ENCODE data around the gene ASNSD1. TPM values are rescaled to one million over a fixed set of nuclear protein-coding genes. Genes with fewer than 3 reads are reported as not detected.

ASNSD1 gene
- total RNA-seq, 1 experiment from 2014 or later, result 14.8 TPM

- Histone ChIP-seq H3K27ac (no peak overlapping the region), H3F3A (ENCODE audit: insufficient read depth, low read depth) (no peaks in the 10 kb centered on the region), H2AFZ (no peak overlapping the region), H3K4me3 (no peak overlapping the region), H3K9me2 (ENCODE audit: insufficient read depth) (no peaks in the 10 kb centered on the region), H3K79me2 (ENCODE audit: low read depth) (no peaks in the 10 kb centered on the region), H3K36me3 (ENCODE audit: low read depth) (no peaks in the 10 kb centered on the region), H4K20me1 (ENCODE audit: insufficient read depth) (no peaks in the 10 kb centered on the region), H3K9me3 (ENCODE audit: insufficient read depth, low read depth) (no peaks in the 10 kb centered on the region), H3K4me2 (no peak overlapping the region), H3K4me1 (replicated peaks; ENCODE audit: insufficient read depth) (no peaks in the 10 kb centered on the region), H3K27me3 (ENCODE audit: insufficient read depth, low read depth) (no peaks in the 10 kb centered on the region)
- ChIA-PET CTCF (no interaction called here), POLR2A (ENCODE audit: unreplicated experiment) (interaction anchor here (0.5 kb wide), 1 partner anchor 1119 kb away, joined by 4 read pairs; no protein-coding TSS in a partner anchor)
- no peak for DNase-seq
- TF ChIP-seq CTCF (conservative IDR thresholded peaks at IDR 0.05), result no peak
- no peak for TF ChIP-seq EZH2 (IDR thresholded peaks at IDR 0.05; ENCODE audit: low read depth)
- intact Hi-C loops (cut with micrococcal nuclease; ENCODE audit: unreplicated experiment), result no loop called here
- BruUV-seq (replicated peaks), result no TSS peak
Measured at GRCh38 chr2:189641002-189641401, 20.3 kb upstream of the ASNSD1 start.

GRCh38 chr2:189641590-189641989 is 19.7 kb upstream of the ASNSD1 start:
- Histone ChIP-seq H3K4me3 (no peak overlapping the region), H4K20me1 (ENCODE audit: insufficient read depth) (no peaks in the 10 kb centered on the region), H3K79me2 (ENCODE audit: low read depth) (no peaks in the 10 kb centered on the region), H3K9me2 (ENCODE audit: insufficient read depth) (no peaks in the 10 kb centered on the region), H3F3A (ENCODE audit: insufficient read depth, low read depth) (no peaks in the 10 kb centered on the region), H3K9me3 (ENCODE audit: insufficient read depth, low read depth) (no peaks in the 10 kb centered on the region), H3K27me3 (ENCODE audit: insufficient read depth, low read depth) (no peaks in the 10 kb centered on the region), H3K4me2 (no peak overlapping the region), H2AFZ (no peak overlapping the region), H3K27ac (no peak overlapping the region), H3K36me3 (ENCODE audit: low read depth) (no peaks in the 10 kb centered on the region), H3K4me1 (replicated peaks; ENCODE audit: insufficient read depth) (no peaks in the 10 kb centered on the region)
- intact Hi-C loops (cut with micrococcal nuclease; ENCODE audit: unreplicated experiment), result no loop called here
- ChIA-PET POLR2A (ENCODE audit: unreplicated experiment) (interaction anchor here (0.5 kb wide), 1 partner anchor 1118 kb away, joined by 4 read pairs; no protein-coding TSS in a partner anchor), CTCF (no interaction called here)
- BruUV-seq (replicated peaks), result no TSS peak
- no peak for TF ChIP-seq EZH2 (IDR thresholded peaks at IDR 0.05; ENCODE audit: low read depth)
- TF ChIP-seq CTCF (conservative IDR thresholded peaks at IDR 0.05), result no peak
- no peak for DNase-seq

GRCh38 chr2:189646521-189646920 is 14.7 kb upstream of the ASNSD1 start:
- Histone ChIP-seq H3K9me2 (ENCODE audit: insufficient read depth) (no peaks in the 10 kb centered on the region), H2AFZ (no peak overlapping the region), H3K4me1 (replicated peaks; ENCODE audit: insufficient read depth) (no peaks in the 10 kb centered on the region), H3K9me3 (ENCODE audit: insufficient read depth, low read depth) (no peaks in the 10 kb centered on the region), H3K4me2 (no peak overlapping the region), H3K36me3 (ENCODE audit: low read depth) (no peaks in the 10 kb centered on the region), H3K4me3 (no peak overlapping the region), H3K27me3 (ENCODE audit: insufficient read depth, low read depth) (no peaks in the 10 kb centered on the region), H3K79me2 (ENCODE audit: low read depth) (no peaks in the 10 kb centered on the region), H4K20me1 (ENCODE audit: insufficient read depth) (no peaks in the 10 kb centered on the region), H3K27ac (no peak overlapping the region), H3F3A (ENCODE audit: insufficient read depth, low read depth) (no peaks in the 10 kb centered on the region)
- intact Hi-C loops (cut with micrococcal nuclease; ENCODE audit: unreplicated experiment), result no loop called here
- no TSS peak for BruUV-seq (replicated peaks)
- DNase-seq, result no peak
- TF ChIP-seq CTCF (conservative IDR thresholded peaks at IDR 0.05) (no peak), EZH2 (IDR thresholded peaks at IDR 0.05; ENCODE audit: low read depth) (no peak)
- ChIA-PET CTCF (no interaction called here), POLR2A (ENCODE audit: unreplicated experiment) (no interaction called here)

All from PC-9 (cell line).